CD4-positive, alpha-beta T cell (primary cell): ENCODE data around the gene ARPC5. TPM values are rescaled to one million over a fixed set of nuclear protein-coding genes. Genes with fewer than 3 reads are reported as not detected.
"Not testable (repeated sequence)": the region's sequence is repeated elsewhere in the genome, so short reads cannot be mapped to it uniquely, and the experiment has no call there.

Experiments
- ATAC-seq: fragments of 200-7000 bp; cut with Tn5 transposase; one replicate; pipeline ENCODE4 v1.10.0; 2022; ENCODE audit warnings: mild to moderate bottlenecking; ENCODE audit not compliant: poor library complexity
- CTCF ChIA-PET: fragments of 350-600 bp; sonication (Branson Sonifier 250); formaldehyde crosslinking; loops from one replicate; lab custom pipeline; 2021; ENCODE audit warnings: antibody characterized with exemption, inconsistent platforms; lab: Charles Lee
- POLR2A ChIA-PET: fragments of 350-600 bp; sonication (Branson Sonifier 250); formaldehyde crosslinking; loops from one replicate; lab custom pipeline; 2021; ENCODE audit warnings: antibody characterized with exemption, inconsistent platforms; lab: Charles Lee
- DNase-seq, 14 experiments: peaks; one replicate each; pipeline ENCODE4 v3.0.0-alpha.2; 2013 to 2020; ENCODE audit warnings: mixed read lengths in 2 of 14
- H3K27ac ChIP-seq, 2 donors: one replicate each; pipeline versions ENCODE4 v1.5.1 to v1.7.0; 2013; ENCODE audit warnings: low read length in 2 of 2, low read depth in 1 of 2, mild to moderate bottlenecking in 1 of 2
- H3K27me3 ChIP-seq, 2 experiments: 1 replicate in 1 of 2; 2 replicates in 1 of 2; pipeline versions ENCODE4 v1.6.1 to v1.7.0; 2013; ENCODE audit warnings: low read length in 2 of 2, control low read depth in 1 of 2, mild to moderate bottlenecking in 1 of 2, moderate library complexity in 1 of 2; ENCODE audit not compliant: insufficient read depth in 2 of 2, control insufficient read depth in 1 of 2
- H3K36me3 ChIP-seq: one replicate; pipeline ENCODE4 v1.6.1; 2013; ENCODE audit warnings: low read length, control low read depth; ENCODE audit not compliant: insufficient read depth
- H3K4me1 ChIP-seq: one replicate; pipeline ENCODE4 v1.6.1; 2013; ENCODE audit warnings: low read length, control low read depth; ENCODE audit not compliant: insufficient read depth
- H3K4me3 ChIP-seq: one replicate; pipeline ENCODE4 v1.5.1; 2013; ENCODE audit warnings: mild to moderate bottlenecking, low read length, moderate library complexity
- H3K9me3 ChIP-seq, 2 experiments: 1 replicate in 1 of 2; 2 replicates in 1 of 2; pipeline versions ENCODE4 v1.6.1 to v1.7.0; 2013; ENCODE audit warnings: low read length in 2 of 2, mild to moderate bottlenecking in 2 of 2, control low read depth in 1 of 2, moderate library complexity in 1 of 2; ENCODE audit not compliant: control insufficient read depth in 1 of 2, insufficient read depth in 1 of 2
- H3K27ac Mint-ChIP-seq: one replicate; pipeline ENCODE4 v1.8.0; 2020; ENCODE audit warnings: mixed read lengths
- H3K27me3 Mint-ChIP-seq: one replicate; pipeline ENCODE4 v1.8.0; 2021; ENCODE audit warnings: mixed read lengths
- H3K36me3 Mint-ChIP-seq: one replicate; pipeline ENCODE4 v1.8.0; 2021; ENCODE audit warnings: low read depth, mixed read lengths
- H3K4me1 Mint-ChIP-seq: one replicate; pipeline ENCODE4 v1.8.0; 2021; ENCODE audit warnings: low read depth, mixed read lengths
- H3K4me3 Mint-ChIP-seq: one replicate; pipeline ENCODE4 v1.8.0; 2020; ENCODE audit warnings: mild to moderate bottlenecking, mixed read lengths
- H3K9me3 Mint-ChIP-seq: one replicate; pipeline ENCODE4 v1.8.0; 2020; ENCODE audit warnings: mixed read lengths
- intact Hi-C, 2 experiments: fragments of 100-400 bp; cut with DNase I in 1 of 2; cut with micrococcal nuclease in 1 of 2; formaldehyde crosslinking; loops; one replicate each; pipeline versions ENCODE4 v1.15.1 to v1.9.0; 2023 to 2025; cut with DNase I, micrococcal nuclease
- polyA plus RNA-seq, 2 donors: library from polyadenylated mRNA; unstranded; fragments of 120-200 nt; gene quantifications; one replicate each; pipeline ENCODE4 v1.2.1, GENCODE V29; 2013
- total RNA-seq, 174 experiments: library from RNA in 2 of 174; stranded (reverse) in 2 of 174; gene quantifications; one replicate each; pipeline ENCODE4 v1.2.3 and lab custom pipeline; 2021 to 2026
- TF ChIP-seq, protein P1 (sequence below): fragments of 200-600 bp; IDR thresholded peaks from one replicate; pipeline ENCODE4 v1.8.0; 2022; ENCODE audit warnings: antibody characterized with exemption, mild to moderate bottlenecking

ARPC5 gene
- total RNA-seq (10 to 100 TPM; 21.4 to 23.0 TPM), total RNA-seq (lab: John Stamatoyannopoulos, UW) (83.2 to 301 (median 195) reads per million in 172 experiments)
- polyA plus RNA-seq (2013, experiment 1 of 2) = 255 TPM
- 229 TPM for polyA plus RNA-seq (2013, experiment 2 of 2)

DNA sequence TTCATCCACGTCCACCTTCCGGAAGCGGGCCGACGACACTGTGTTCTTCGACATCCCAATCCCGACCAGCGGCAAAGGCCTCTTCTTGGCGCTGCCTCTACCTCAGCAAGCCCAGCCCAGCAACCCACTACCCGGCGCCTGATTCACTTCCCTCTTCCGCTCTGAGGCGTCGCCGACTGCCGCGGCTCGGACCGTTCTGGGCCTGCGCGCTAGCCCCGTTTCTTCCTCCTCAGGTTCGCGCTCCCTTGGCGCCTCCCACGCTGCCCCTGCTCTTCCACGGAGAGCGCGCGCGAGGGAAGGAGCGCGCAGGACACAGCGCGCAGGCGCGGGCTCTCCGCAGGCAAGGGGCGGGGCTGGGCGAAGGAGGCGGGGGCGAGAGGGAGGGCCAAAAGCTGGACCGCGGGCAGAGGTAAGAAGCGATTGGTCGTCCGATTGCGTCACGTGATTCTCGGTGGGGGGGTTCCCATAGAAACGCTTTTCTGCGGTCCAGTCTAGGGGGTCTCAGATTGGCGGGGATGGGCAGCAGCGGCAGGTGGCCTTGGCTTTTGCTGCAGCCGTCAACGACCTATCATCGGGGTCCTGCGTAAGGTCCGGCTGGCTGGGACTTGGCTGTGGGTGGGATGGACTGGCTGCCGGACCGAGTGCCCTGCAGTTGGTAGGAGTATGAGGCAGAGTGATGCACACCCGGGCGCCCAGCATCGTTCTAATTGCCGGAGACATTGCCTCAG is at the start of gene ARPC5:
ARPC5 (minus strand) TSS at position 178 of the 728 bp plus-strand sequence; CDS start at position 54, 124 bp downstream.
- Histone ChIP-seq H3K9me3 (no peaks in the 10 kb centered on the region), H3K36me3 (peaks cover 15% of the 10 kb centered on the region), H3K27me3 (no peaks in the 10 kb centered on the region), H3K4me3 (peak within 1 kb of the TSS; percentile 93), H3K4me1 (peaks cover 17% of the 10 kb centered on the region), H3K27ac (peak within 1 kb of the TSS; percentile 61 to 86)
- DNase-seq = peak; percentile 91 to 99 (median 94)
- Mint-ChIP-seq H3K4me3 (peak within 1 kb of the TSS; percentile 100), H3K36me3 (peaks cover 30% of the 10 kb centered on the region), H3K9me3 (no peaks in the 10 kb centered on the region), H3K27me3 (no peaks in the 10 kb centered on the region), H3K4me1 (peaks cover 51% of the 10 kb centered on the region), H3K27ac (peak within 1 kb of the TSS; percentile 94)
- CTCF ChIA-PET = no interaction called here
- TF ChIP-seq, protein P1, sequence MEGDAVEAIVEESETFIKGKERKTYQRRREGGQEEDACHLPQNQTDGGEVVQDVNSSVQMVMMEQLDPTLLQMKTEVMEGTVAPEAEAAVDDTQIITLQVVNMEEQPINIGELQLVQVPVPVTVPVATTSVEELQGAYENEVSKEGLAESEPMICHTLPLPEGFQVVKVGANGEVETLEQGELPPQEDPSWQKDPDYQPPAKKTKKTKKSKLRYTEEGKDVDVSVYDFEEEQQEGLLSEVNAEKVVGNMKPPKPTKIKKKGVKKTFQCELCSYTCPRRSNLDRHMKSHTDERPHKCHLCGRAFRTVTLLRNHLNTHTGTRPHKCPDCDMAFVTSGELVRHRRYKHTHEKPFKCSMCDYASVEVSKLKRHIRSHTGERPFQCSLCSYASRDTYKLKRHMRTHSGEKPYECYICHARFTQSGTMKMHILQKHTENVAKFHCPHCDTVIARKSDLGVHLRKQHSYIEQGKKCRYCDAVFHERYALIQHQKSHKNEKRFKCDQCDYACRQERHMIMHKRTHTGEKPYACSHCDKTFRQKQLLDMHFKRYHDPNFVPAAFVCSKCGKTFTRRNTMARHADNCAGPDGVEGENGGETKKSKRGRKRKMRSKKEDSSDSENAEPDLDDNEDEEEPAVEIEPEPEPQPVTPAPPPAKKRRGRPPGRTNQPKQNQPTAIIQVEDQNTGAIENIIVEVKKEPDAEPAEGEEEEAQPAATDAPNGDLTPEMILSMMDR = no peak
- POLR2A ChIA-PET = interaction anchor here (0.6 to 1.0 kb wide), 2 partner anchors 54 to 280 kb away, joined by 3 read pairs; no protein-coding TSS in a partner anchor
- peak; percentile 88 for ATAC-seq
- intact Hi-C loops = loop anchor here (2.0 to 10.0 kb wide), 9 partner anchors 17 to 1601 kb away; partner anchors contain the start of genes APOBEC4 (in 1 of the 2), EDEM3 (in 1 of the 2), RGS16 (in 1 of the 2) and RNF2 (in 1 of the 2)

DNA sequence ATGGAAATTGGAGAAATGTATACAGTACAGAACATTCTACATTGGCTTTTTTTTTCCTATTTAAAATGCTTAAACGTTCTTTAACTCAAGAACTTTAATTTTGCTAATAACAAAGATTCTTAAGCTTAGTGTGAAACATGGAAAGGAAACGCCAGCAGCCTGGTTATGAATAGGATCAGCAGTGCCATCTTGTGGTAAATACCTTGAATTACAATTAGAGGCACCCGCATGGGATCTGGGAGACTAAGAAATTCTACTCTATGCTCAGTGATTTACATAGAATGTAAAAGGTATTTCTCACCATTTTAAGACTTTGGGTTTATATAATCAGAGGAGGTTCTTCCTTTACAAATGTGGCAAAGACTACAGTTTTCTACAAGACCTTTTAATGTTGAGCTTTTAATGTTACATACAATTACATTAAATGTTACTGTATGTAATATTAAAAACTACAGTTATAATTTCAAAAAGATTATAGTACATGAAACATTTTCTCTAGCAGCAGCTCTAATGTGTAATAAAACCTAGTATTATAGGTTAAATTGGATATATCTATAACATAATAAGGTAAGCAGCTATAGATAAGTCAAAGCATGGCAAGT is 49.6 kb upstream of the ARPC5 start:
- intact Hi-C loops = loop anchor here (1.0 to 10.0 kb wide), 4 partner anchors 33 to 404 kb away; partner anchors contain the start of gene APOBEC4 (in 1 of the 2)
- Mint-ChIP-seq H3K27ac (no peak overlapping the region), H3K36me3 (no peaks in the 10 kb centered on the region), H3K4me3 (no peak overlapping the region), H3K9me3 (no peaks in the 10 kb centered on the region), H3K27me3 (no peaks in the 10 kb centered on the region), H3K4me1 (no peaks in the 10 kb centered on the region)
- CTCF ChIA-PET = interaction anchor here (0.7 to 2.3 kb wide), 13 partner anchors 9 to 366 kb away, joined by 3 to 16 read pairs (median 3); partner anchors contain the start of genes APOBEC4 and TSEN15
- peak in 7 of 14 experiments; percentile 2 to 73 (median 30) for DNase-seq
- TF ChIP-seq, protein P1 = peak; percentile 85
- Histone ChIP-seq H3K9me3 (no peaks in the 10 kb centered on the region), H3K36me3 (no peaks in the 10 kb centered on the region), H3K4me1 (no peaks in the 10 kb centered on the region), H3K27ac (no peak overlapping the region), H3K27me3 (no peaks in the 10 kb centered on the region), H3K4me3 (no peak overlapping the region)
- POLR2A ChIA-PET = interaction anchor here (1.3 kb wide), 2 partner anchors 29 to 231 kb away, joined by 5 read pairs; no protein-coding TSS in a partner anchor
- peak; percentile 60 for ATAC-seq

DNA sequence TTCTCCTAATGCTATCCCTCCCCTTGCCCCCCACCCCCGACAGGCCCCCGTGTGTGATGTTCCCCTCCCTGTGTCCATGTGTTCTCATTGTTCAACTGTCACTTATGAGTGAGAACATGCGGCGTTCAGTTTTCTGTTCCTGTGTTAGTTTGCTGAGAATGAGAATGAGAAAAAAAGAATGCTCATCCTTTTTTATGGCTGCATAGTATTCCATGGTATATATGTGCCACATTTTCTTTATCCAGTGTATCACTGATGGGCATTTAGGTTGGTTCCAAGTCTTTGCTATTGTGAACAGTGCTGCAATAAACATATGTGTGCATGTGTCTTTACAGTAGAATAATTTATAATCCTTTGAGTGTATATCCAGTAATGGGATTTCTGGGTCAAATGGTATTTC is 43.8 kb upstream of the ARPC5 start:
- H3K36me3 Mint-ChIP-seq, POLR2A ChIA-PET, H3K4me1 Mint-ChIP-seq, H3K27me3 Mint-ChIP-seq, CTCF ChIA-PET, H3K4me3 ChIP-seq, DNase-seq, H3K9me3 ChIP-seq, H3K9me3 Mint-ChIP-seq, H3K27ac ChIP-seq, H3K4me3 Mint-ChIP-seq, ATAC-seq, H3K4me1 ChIP-seq, intact Hi-C loops, H3K27me3 ChIP-seq, H3K36me3 ChIP-seq, H3K27ac Mint-ChIP-seq: not testable (repeated sequence)
